ENCODE results near the gene FXN.

- TF ChIP-seq POLR2A (IDR thresholded peaks at IDR 0.05) (no peak), CTCF (IDR thresholded peaks at IDR 0.05) (no peak)
These were observed 26.6 kb downstream of the FXN start for GRCh38 chr9:69062195-69062594.

Measured in breast epithelium (tissue), 3 donors.